ENCODE data around the gene SAMD11.

SAMD11 gene

GRCh38 chr1:905071-905749, 18.5 kb upstream of the SAMD11 start:
- DNase-seq = no peak

- DNase-seq = no peak
Measured at GRCh38 chr1:905811-906599, 17.7 kb upstream of the SAMD11 start.

DNA sequence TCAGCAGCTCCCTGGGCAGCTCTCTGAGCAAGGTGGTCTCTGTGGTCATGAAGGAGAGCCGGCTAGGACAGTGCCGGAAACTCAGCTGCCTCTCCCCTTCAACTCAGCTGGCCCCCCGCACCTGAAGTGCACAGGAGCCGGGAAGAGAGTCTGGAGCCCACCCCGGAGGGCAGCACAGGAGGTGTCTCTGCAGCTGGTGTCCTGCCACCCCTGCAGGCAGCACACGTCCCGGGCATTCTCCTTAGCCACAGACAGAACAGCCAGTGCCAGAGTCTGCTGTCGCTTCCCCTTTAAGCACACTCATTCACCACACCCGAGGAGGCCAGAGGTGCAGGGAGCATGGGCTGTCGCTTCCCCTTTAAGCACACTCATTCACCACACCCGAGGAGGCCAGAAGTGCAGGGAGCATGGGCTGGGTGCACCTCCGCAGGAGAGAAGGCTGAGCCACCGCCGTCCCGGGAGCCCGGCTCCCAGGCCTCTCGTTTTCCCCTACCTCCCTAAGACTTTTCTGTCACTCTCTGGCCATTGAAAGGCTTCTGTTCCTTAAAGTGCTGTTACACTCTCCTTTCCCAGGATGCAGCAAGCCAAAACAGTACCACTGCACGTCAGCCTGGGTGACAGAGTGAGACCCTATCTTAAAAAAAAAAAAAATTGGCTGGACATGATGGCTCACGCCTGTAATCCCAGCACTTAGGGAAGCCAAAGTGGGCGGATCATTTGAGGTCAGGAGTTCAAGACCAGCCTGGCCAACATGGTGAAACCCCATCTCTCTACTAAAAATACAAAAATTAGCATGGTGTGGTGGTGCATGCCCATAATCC, 16.9 kb upstream of the SAMD11 start:
- DNase-seq = no peak

- DNase-seq = no peak
Measured at GRCh38 chr1:907611-908451, 15.9 kb upstream of the SAMD11 start.

- DNase-seq = no peak
Measured at GRCh38 chr1:908661-909060, 15.1 kb upstream of the SAMD11 start.

- DNase-seq = no peak
Measured at GRCh38 chr1:909861-910310, 13.8 kb upstream of the SAMD11 start.

GRCh38 chr1:910311-910880, 13.3 kb upstream of the SAMD11 start:
- no peak for DNase-seq

- DNase-seq = no peak
Measured at GRCh38 chr1:910881-911721, 12.6 kb upstream of the SAMD11 start.

DNA sequence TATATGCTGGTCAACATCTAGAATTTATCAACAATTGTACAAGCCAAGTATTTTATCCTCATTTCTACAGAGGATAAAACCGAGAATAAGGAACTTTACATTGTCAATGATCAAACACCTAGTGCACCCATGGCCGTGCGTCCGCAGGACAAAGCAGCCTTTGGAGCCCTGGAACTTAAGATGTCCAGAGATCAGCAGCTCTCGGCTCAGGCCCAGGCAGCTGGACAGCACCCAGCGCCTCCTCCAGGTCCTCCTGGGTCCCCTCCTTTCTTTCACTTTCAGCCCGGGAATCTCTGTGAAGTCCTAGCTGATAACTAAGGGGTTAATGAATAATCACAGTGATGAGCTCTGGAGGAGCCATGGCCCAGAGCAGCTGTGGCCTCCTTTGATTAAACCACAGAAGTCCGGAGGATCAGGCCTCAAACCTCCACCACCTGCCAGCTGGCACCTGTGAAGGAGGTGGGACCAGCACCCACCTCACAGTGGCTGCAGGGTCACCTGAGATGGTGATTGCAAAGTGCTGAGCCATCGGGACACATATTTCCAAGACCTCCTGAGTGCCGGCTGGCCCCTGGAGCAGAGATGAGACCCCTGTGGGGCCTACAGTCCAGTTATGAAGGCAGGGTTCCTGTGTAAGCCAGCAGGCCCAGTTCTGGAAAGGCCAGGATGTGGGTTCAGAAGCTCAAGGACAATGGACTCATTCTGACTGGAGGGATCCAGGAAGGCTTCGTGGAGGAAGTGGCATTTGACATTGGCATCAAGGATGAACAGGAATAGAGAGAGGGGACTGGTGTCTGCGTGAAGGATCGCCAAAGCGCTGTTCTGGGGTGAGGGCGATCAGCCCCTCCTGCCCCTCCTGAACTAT, 11.6 kb upstream of the SAMD11 start:
- no peak for DNase-seq

- DNase-seq = no peak
Measured at GRCh38 chr1:912740-913301, 10.9 kb upstream of the SAMD11 start.

DNA sequence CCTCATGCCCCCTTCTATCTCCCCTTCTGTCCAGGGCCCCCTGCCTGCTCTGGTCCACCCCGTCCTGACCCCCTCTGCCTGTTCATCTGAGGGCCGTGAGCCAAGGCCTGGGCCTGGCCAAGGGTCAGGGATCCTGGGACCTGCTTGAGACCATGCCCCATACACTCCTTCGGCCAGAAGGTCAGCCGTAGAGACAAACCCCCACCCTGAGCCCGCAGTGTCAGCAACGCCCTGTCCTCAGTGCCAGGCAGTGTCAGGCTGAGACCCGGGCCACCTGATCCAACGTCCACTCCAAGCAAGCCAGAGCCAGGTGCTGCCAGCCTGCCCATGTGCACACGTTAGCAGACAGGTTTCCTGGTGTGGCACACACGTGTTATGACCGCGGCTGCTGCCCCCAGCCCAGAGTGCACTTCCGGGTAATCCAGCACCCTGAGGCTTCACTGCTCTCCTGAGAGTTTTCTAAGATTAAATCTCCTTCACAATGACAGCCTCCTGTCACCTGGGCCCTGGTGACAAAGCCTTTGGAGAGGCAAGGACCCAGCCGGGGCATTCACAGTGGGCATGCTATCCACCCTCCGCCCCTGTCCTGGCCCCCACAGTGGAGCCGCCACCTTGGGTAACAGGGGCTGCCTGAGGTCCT, 10.1 kb upstream of the SAMD11 start:
- no peak for DNase-seq

DNA sequence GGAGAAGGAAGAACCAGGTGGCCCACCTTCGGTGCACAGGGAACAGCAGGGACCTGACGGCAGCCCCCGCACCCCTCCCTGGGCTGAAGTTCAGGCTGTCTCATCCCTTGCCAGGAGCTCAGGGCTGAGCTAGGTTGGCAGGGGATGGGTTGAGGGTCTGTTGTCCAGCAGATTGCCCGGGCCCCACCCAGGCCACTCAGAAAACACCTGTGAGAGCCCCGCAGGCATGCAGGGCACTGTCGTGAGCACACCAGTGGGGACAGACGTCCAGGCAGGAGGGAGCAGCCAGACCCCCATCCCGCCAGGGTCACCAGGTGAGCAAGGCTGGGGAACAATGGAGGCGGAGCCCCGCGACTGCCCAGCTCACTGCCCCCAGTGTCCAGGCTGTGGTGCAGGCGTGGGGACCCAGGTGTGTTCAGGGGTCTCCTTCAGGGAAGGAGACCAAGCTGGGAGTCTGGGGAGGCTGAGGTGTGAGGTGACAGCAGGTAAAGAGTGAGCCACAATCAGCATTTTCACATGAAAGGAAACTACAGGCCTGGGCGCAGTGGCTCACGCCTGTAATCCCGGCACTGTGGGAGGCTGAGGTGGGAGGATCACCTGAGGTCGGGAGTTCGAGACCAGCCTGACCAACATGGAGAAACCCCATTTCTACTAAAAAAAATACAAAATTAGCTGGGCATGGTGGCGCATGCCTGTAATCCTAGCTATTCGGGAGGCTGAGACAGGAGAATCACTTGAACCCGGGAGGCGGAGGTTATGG, 9.4 kb upstream of the SAMD11 start:
- no peak for DNase-seq

DNA sequence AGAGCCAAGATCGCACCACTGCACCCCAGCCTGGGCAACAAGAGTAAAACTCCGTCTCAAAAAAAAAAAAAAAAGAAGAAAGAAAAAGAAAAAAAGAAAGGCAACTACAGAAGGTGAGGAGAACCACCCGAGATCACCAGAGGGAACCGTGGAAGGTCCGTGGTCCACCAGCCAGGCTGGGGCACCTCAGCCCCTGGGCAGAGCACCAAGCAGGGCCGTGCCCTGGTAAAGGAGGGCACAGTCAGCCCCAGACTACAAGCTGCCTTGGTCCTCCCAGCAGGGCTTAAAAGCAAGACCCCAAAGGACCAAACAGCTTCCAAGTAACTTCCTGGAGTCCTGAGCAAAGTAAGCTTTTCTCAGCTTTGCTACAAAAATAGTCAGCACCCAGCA, 8.8 kb upstream of the SAMD11 start:
- no peak for DNase-seq

DNA sequence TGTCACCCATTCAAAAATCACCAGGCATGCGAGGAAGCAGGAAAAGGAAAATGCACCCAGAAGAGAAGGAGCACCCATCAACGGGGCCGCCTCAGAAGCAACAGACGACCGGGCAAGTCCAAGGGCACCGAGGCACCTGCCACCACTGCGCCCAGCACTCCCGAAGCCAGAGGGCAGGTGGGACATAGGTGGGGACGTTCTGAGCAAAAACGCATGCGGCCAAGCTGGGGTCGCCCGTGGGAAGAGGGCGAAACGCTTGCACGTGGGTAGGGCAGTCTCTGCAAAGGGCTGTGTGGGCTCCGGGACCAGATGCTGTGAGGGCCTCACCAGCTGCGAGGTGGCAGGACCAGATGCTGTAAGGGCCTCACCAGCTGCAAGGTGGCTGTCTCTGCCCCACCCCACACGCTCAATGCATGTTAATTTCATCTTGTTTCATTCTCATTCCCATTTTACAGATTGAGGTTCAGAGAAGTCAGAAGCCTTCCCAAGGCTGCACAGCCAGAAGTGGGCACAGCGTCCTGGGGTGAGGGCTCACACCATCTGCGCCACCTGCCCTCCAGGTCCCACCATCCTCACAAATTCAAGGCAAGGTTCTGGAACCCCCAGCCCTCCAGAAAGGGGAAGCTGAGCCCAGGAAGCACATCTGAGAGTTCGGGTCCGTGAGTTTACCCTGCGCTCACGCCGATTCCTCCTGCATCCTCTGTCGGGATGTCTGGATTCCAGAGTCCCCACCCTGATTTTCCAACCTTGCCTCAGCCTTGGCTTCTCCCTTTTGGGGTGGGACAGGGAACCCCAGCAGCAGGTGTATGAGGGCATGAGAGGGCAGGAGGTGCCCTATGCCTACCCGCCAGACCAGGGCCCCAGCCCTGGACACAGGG, 8.2 kb upstream of the SAMD11 start:
- DNase-seq = no peak

GRCh38 chr1:916173-917075, 7.3 kb upstream of the SAMD11 start:
- no peak for DNase-seq

- DNase-seq = no peak
Measured at GRCh38 chr1:917076-917459, 6.7 kb upstream of the SAMD11 start.
